Fibroblast of mammary gland (primary cell): ENCODE measurements around the gene DAAM2.

Experiments
- DNase-seq: peaks from one replicate; pipeline ENCODE4 v3.0.0-alpha.2; 2010; ENCODE audit warnings: low read depth
- H3K4me3 ChIP-seq: 2 replicates; pipeline ENCODE4 v1.5.1; 2011; ENCODE audit warnings: low read depth, mild to moderate bottlenecking, low read length, moderate library complexity; ENCODE audit not compliant: control insufficient read depth
- TF ChIP-seq, protein P1 (sequence below): conservative IDR thresholded peaks from 2 replicates; pipeline ENCODE4 v1.5.1; 2011; ENCODE audit warnings: low read depth, low read length, inconsistent platforms; ENCODE audit not compliant: control insufficient read depth, insufficient read depth

Gene DAAM2

GRCh38 chr6:39941820-39942219 lies 149.6 kb downstream of the DAAM2 start:
- no peak for DNase-seq
- TF ChIP-seq, protein P1, sequence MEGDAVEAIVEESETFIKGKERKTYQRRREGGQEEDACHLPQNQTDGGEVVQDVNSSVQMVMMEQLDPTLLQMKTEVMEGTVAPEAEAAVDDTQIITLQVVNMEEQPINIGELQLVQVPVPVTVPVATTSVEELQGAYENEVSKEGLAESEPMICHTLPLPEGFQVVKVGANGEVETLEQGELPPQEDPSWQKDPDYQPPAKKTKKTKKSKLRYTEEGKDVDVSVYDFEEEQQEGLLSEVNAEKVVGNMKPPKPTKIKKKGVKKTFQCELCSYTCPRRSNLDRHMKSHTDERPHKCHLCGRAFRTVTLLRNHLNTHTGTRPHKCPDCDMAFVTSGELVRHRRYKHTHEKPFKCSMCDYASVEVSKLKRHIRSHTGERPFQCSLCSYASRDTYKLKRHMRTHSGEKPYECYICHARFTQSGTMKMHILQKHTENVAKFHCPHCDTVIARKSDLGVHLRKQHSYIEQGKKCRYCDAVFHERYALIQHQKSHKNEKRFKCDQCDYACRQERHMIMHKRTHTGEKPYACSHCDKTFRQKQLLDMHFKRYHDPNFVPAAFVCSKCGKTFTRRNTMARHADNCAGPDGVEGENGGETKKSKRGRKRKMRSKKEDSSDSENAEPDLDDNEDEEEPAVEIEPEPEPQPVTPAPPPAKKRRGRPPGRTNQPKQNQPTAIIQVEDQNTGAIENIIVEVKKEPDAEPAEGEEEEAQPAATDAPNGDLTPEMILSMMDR: no peak
- H3K4me3 ChIP-seq: no peak overlapping the region

DNA sequence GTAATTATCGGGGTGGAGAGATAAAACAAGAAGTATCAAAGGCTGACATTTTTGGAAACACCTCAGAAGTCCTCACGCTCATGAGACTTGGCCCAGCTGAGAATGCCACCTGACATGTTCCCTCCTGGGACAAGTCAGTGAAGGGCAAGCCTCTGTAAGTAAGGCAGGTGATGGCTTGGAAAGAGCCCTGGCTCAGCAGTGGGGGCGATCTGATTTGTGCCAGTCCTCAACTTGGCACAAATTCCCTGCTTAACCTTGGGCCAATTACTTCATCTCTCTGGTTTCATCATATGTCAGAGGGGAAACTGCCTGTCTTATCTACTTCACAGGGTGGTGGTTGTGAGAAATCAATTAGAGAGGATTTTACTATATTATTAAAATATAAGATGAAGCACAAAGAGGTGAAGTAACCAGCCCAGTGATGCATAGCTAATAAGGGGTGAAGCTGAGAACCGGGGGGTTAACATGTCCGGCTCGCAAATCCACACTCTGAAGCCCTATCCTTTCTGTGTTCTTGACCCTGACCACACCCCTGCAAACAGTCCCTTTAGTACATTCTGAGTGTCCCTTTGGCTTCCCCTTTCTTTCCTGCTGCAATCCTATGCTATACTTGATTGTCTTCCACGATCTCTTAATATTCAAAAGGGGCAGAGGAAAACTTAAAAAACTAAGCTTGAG lies 150.9 kb downstream of the DAAM2 start:
- DNase-seq: no peak
- TF ChIP-seq, protein P1: no peak
- H3K4me3 ChIP-seq: no peak overlapping the region

DNA sequence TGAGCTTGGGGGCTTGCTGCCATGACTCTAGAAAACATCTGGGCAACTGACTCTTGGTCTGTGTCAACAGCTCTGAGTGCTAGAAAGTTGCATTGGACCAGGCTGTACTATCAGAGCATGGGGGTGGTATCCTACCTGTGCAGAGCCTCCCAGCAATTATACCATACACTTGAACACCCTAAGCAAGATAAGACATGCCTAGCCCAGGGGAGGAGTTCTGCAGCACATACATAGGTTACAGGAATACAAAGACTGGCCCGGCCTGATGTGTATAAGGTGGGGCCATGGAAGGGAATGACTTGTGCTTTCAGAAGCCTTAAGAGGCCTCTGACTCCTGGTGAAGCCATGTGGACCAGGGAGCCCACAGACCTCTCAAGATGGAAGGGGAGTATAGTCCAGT lies 153.4 kb downstream of the DAAM2 start:
- TF ChIP-seq, protein P1: no peak
- DNase-seq: no peak
- H3K4me3 ChIP-seq: no peak overlapping the region

GRCh38 chr6:39947611-39948068 lies 155.5 kb downstream of the DAAM2 start:
- no peak overlapping the region for H3K4me3 ChIP-seq
- DNase-seq: no peak
- TF ChIP-seq, protein P1: no peak

GRCh38 chr6:39948199-39948791 lies 156.1 kb downstream of the DAAM2 start:
- TF ChIP-seq, protein P1: no peak
- no peak for DNase-seq
- H3K4me3 ChIP-seq: no peak overlapping the region

DNA sequence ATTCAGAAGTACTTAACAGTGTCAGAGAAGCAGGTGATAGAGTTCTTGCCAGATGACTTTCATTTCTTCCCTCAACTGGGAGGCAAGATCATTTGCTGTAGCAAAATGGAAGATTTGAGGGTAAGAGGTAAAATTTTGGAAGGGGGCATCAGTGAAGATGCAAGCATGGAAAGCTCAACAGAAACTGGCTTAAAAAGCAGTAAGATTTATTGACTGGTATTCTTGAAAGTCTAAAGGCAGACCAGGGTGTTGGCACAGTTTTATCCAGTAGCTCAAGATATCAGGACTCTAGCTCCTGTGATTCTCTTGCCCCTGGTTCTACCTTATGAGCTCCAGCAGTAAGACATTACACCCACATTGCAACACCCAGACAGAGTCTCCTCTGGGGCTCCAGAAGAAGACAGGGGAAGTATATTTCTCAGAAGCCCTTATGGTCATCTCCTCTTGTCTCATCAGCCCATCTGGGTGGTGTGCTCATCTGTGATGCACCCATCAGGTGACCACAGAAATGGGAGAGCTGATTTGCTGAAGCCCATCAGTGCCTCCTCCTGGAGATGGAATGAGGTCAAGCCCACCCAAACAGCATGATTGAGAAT lies 158.0 kb downstream of the DAAM2 start:
- TF ChIP-seq, protein P1: no peak
- no peak for DNase-seq
- H3K4me3 ChIP-seq: no peak overlapping the region

DNA sequence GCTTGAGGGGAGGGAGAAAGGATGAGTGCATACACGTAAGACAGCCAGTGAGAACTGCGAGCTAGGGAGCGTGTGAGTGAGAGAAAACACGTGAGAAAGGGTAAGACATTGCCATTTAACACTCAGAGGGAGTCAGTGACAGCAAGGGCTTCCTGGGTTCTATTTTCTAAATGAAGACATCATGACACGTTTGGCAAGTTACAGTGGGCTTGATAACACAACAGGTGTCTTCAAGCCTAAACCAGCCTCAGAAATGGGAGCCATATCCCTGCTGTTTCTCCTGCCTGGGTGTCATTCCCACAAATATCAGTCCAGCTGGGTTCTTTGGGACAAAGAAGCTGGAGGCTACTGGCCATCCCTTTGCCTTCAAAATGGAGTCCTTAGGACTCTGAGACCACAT lies 159.0 kb downstream of the DAAM2 start:
- TF ChIP-seq, protein P1: no peak
- DNase-seq: no peak
- no peak overlapping the region for H3K4me3 ChIP-seq
